GM12891 (cell line): ENCODE measurements around the gene NGEF.

Experiments used
- POLR2A ChIP-seq: IDR thresholded peaks from 2 replicates; pipeline ENCODE4 v1.6.1; 2011; ENCODE audit warnings: low read depth, low read length, control low read depth
- POLR2AphosphoS5 ChIP-seq: IDR thresholded peaks from 2 replicates; pipeline ENCODE4 v1.6.1; 2011; ENCODE audit warnings: low read depth, low read length, control low read depth
- TAF1 ChIP-seq: IDR thresholded peaks from 2 replicates; pipeline ENCODE4 v1.6.1; 2011; ENCODE audit warnings: low read depth, low read length, control low read depth

- TF ChIP-seq POLR2A (no peak), TAF1 (no peak), POLR2AphosphoS5 (no peak)
Measured at GRCh38 chr2:233017947-233018346, 4.9 kb upstream of the NGEF start.
